ENCODE measurements around the gene ZNF516. TPM values are rescaled to one million over a fixed set of nuclear protein-coding genes. Genes with fewer than 3 reads are reported as not detected.

Gene ZNF516
- total RNA-seq, 1 experiment from 2014 or later, result 28.3 TPM

- no peaks in the 10 kb centered on the region for H3K36me3 Mint-ChIP-seq (ENCODE audit: insufficient read depth, unreplicated experiment)
- CTCF ChIA-PET, result no interaction called here
- peak; percentile 68 for DNase-seq (ENCODE audit: unreplicated experiment)
- intact Hi-C loops (cut with micrococcal nuclease), result loop anchor here (2.0 to 5.0 kb wide), 3 partner anchors 31 to 93 kb away; no protein-coding TSS in a partner anchor
- TF ChIP-seq CTCF (IDR thresholded peaks at IDR 0.05; ENCODE audit: unreplicated experiment), result no peak
- peak overlapping the region; percentile 66 for H3K27ac Mint-ChIP-seq (ENCODE audit: low read depth, unreplicated experiment)
- POLR2A ChIA-PET, result interaction anchor here (1.0 to 3.9 kb wide), 12 partner anchors 16 to 195 kb away, joined by 3 to 63 read pairs (median 9); no protein-coding TSS in a partner anchor
- H3K27me3 Mint-ChIP-seq (ENCODE audit: insufficient read depth, unreplicated experiment), result no peaks in the 10 kb centered on the region
- H3K9me3 Mint-ChIP-seq (ENCODE audit: unreplicated experiment), result no peaks in the 10 kb centered on the region
- H3K4me1 Mint-ChIP-seq (ENCODE audit: insufficient read depth, unreplicated experiment), result peaks cover 17% of the 10 kb centered on the region
- TSS peak; percentile 64 for BruUV-seq (replicated peaks)
- peak overlapping the region; percentile 73 for H3K4me3 Mint-ChIP-seq (ENCODE audit: unreplicated experiment)
Measured at GRCh38 chr18:76491776-76492668, 3.0 kb downstream of the ZNF516 start.

- no peak overlapping the region for H3K27ac Mint-ChIP-seq (ENCODE audit: low read depth, unreplicated experiment)
- CTCF ChIA-PET, result no interaction called here
- H3K4me1 Mint-ChIP-seq (ENCODE audit: insufficient read depth, unreplicated experiment), result peaks cover 17% of the 10 kb centered on the region
- H3K9me3 Mint-ChIP-seq (ENCODE audit: unreplicated experiment), result no peaks in the 10 kb centered on the region
- no peaks in the 10 kb centered on the region for H3K27me3 Mint-ChIP-seq (ENCODE audit: insufficient read depth, unreplicated experiment)
- DNase-seq (ENCODE audit: unreplicated experiment), result peak; percentile 74
- no TSS peak for BruUV-seq (replicated peaks)
- no peaks in the 10 kb centered on the region for H3K36me3 Mint-ChIP-seq (ENCODE audit: insufficient read depth, unreplicated experiment)
- no peak for TF ChIP-seq CTCF (IDR thresholded peaks at IDR 0.05; ENCODE audit: unreplicated experiment)
- POLR2A ChIA-PET, result no interaction called here
- H3K4me3 Mint-ChIP-seq (ENCODE audit: unreplicated experiment), result peak overlapping the region; percentile 73
- intact Hi-C loops (cut with micrococcal nuclease), result loop anchor here (5.0 kb wide), 1 partner anchor 39 kb away; no protein-coding TSS in a partner anchor
Measured at GRCh38 chr18:76491473-76491775, 3.6 kb downstream of the ZNF516 start.

GRCh38 chr18:76490670-76491472 is 4.2 kb downstream of the ZNF516 start:
- BruUV-seq (replicated peaks), result no TSS peak
- Mint-ChIP-seq H3K4me3 (ENCODE audit: unreplicated experiment) (peak overlapping the region; percentile 73), H3K4me1 (ENCODE audit: insufficient read depth, unreplicated experiment) (peaks cover 17% of the 10 kb centered on the region), H3K27ac (ENCODE audit: low read depth, unreplicated experiment) (no peak overlapping the region), H3K9me3 (ENCODE audit: unreplicated experiment) (no peaks in the 10 kb centered on the region), H3K27me3 (ENCODE audit: insufficient read depth, unreplicated experiment) (no peaks in the 10 kb centered on the region), H3K36me3 (ENCODE audit: insufficient read depth, unreplicated experiment) (no peaks in the 10 kb centered on the region)
- POLR2A ChIA-PET, result interaction anchor here (0.8 to 2.1 kb wide), 17 partner anchors 10 to 1280 kb away, joined by 3 to 14 read pairs (median 6); partner anchors contain the start of genes MBP and TSHZ1
- peak; percentile 52 for DNase-seq (ENCODE audit: unreplicated experiment)
- CTCF ChIA-PET, result interaction anchor here (0.6 to 1.4 kb wide), 6 partner anchors 13 to 196 kb away, joined by 3 to 7 read pairs (median 4); no protein-coding TSS in a partner anchor
- TF ChIP-seq CTCF (IDR thresholded peaks at IDR 0.05; ENCODE audit: unreplicated experiment), result no peak
- intact Hi-C loops (cut with micrococcal nuclease), result loop anchor here (5.0 kb wide), 1 partner anchor 39 kb away; no protein-coding TSS in a partner anchor
